Subcutaneous abdominal adipose tissue (tissue), 5 donors: ENCODE measurements around the gene PEAK3.

Source experiments
- H3K27ac ChIP-seq: one replicate; pipeline ENCODE4 v1.7.0; 2013; ENCODE audit warnings: low read depth, mild to moderate bottlenecking, inconsistent platforms, low read length, moderate library complexity
- H3K27me3 ChIP-seq, 5 donors: one replicate each; pipeline ENCODE4 v1.7.0; 2013; ENCODE audit warnings: low read length in 5 of 5, inconsistent platforms in 1 of 5; ENCODE audit not compliant: control insufficient read depth in 5 of 5, insufficient read depth in 4 of 5
- H3K36me3 ChIP-seq, 5 donors: one replicate each; pipeline ENCODE4 v1.7.0; 2013; ENCODE audit warnings: low read length in 5 of 5; ENCODE audit not compliant: control insufficient read depth in 5 of 5, insufficient read depth in 5 of 5
- H3K4me1 ChIP-seq, 5 donors: one replicate each; pipeline ENCODE4 v1.7.0; 2013; ENCODE audit warnings: low read length in 5 of 5, mild to moderate bottlenecking in 3 of 5, moderate library complexity in 1 of 5; ENCODE audit not compliant: control insufficient read depth in 5 of 5, insufficient read depth in 5 of 5
- H3K4me3 ChIP-seq, 5 donors: one replicate each; pipeline ENCODE4 v1.7.0; 2013; ENCODE audit warnings: low read length in 5 of 5, low read depth in 1 of 5
- H3K9ac ChIP-seq, 5 donors: one replicate each; pipeline ENCODE4 v1.7.0; 2013; ENCODE audit warnings: low read length in 5 of 5, mild to moderate bottlenecking in 4 of 5, moderate library complexity in 3 of 5
- H3K9me3 ChIP-seq, 5 donors: one replicate each; pipeline ENCODE4 v1.7.0; 2013; ENCODE audit warnings: low read length in 5 of 5; ENCODE audit not compliant: control insufficient read depth in 5 of 5
- donor health status: healthy.
- donor health status: healthy.
- donor health status: healthy.
- donor health status: healthy.
- donor health status: healthy.

The PEAK3 gene

GRCh38 chr19:2282062-2282861 is at the start of gene PEAK3:
PEAK3 (minus strand) TSS chr19:2282175; CDS start chr19:2280931, 1,244 bp downstream.
- H3K9me3 ChIP-seq = no peaks in the 10 kb centered on the region
- H3K36me3 ChIP-seq = peaks cover 0 to under 1% (median 0%) of the 10 kb centered on the region in 5 donors
- H3K27ac ChIP-seq = no peak within 1 kb of the TSS
- peaks cover 0 to 3% (median 0%) of the 10 kb centered on the region in 5 donors for H3K27me3 ChIP-seq
- H3K9ac ChIP-seq = peak within 1 kb of the TSS in 2 of 5 donors; percentile 41 to 58
- H3K4me1 ChIP-seq = peaks cover 0 to 15% (median 5%) of the 10 kb centered on the region in 5 donors
- peak within 1 kb of the TSS in 4 of 5 donors; percentile 22 to 56 (median 42) for H3K4me3 ChIP-seq

- Histone ChIP-seq H3K9ac (no peak overlapping the region), H3K27me3 (no peaks in the 10 kb centered on the region), H3K4me3 (no peak overlapping the region), H3K36me3 (peaks cover 0 to 3% (median 2%) of the 10 kb centered on the region in 5 donors), H3K4me1 (peaks cover 9 to 65% (median 53%) of the 10 kb centered on the region in 5 donors), H3K9me3 (no peaks in the 10 kb centered on the region), H3K27ac (no peak overlapping the region)
These were observed 48.8 kb upstream of the PEAK3 start for GRCh38 chr19:2330632-2331284.

- Histone ChIP-seq H3K27me3 (no peaks in the 10 kb centered on the region), H3K9ac (no peak overlapping the region), H3K27ac (no peak overlapping the region), H3K4me1 (peaks cover 9 to 65% (median 53%) of the 10 kb centered on the region in 5 donors), H3K4me3 (no peak overlapping the region), H3K9me3 (no peaks in the 10 kb centered on the region), H3K36me3 (peaks cover 0 to 8% (median 5%) of the 10 kb centered on the region in 5 donors)
These were observed 48.3 kb upstream of the PEAK3 start for GRCh38 chr19:2330255-2330631.

- Histone ChIP-seq H3K27me3 (no peaks in the 10 kb centered on the region), H3K4me1 (peaks cover 9 to 65% (median 53%) of the 10 kb centered on the region in 5 donors), H3K36me3 (peaks cover 0 to 14% (median 12%) of the 10 kb centered on the region in 5 donors), H3K4me3 (peak overlapping the region; percentile 72 to 97 (median 91)), H3K27ac (no peak overlapping the region), H3K9ac (peak overlapping the region; percentile 56 to 92 (median 91)), H3K9me3 (no peaks in the 10 kb centered on the region)
These were observed 47.5 kb upstream of the PEAK3 start for GRCh38 chr19:2329501-2329916.

- H3K27ac ChIP-seq = peak overlapping the region; percentile 72
- peak overlapping the region; percentile 56 to 92 (median 91) for H3K9ac ChIP-seq
- H3K36me3 ChIP-seq = peaks cover 0 to 18% (median 15%) of the 10 kb centered on the region in 5 donors
- H3K4me3 ChIP-seq = peak overlapping the region; percentile 72 to 97 (median 91)
- no peaks in the 10 kb centered on the region for H3K27me3 ChIP-seq
- peaks cover 9 to 63% (median 53%) of the 10 kb centered on the region in 5 donors for H3K4me1 ChIP-seq
- no peaks in the 10 kb centered on the region for H3K9me3 ChIP-seq
These were observed 47.1 kb upstream of the PEAK3 start for GRCh38 chr19:2329149-2329478.

GRCh38 chr19:2328401-2329148 is 46.6 kb upstream of the PEAK3 start, which contains the start of the genes LSM7 and SPPL2B:
LSM7 (minus strand) TSS chr19:2328586; CDS start chr19:2328566, 20 bp downstream.
SPPL2B (plus strand) TSS chr19:2328684; CDS start chr19:2328710, 26 bp downstream.
- Histone ChIP-seq H3K9me3 (no peaks in the 10 kb centered on the region), H3K27me3 (no peaks in the 10 kb centered on the region), H3K4me3 (peak within 1 kb of the TSS; percentile 90 to 97 (median 91)), H3K4me1 (peaks cover 9 to 57% (median 50%) of the 10 kb centered on the region in 5 donors), H3K27ac (peak within 1 kb of the TSS; percentile 72), H3K9ac (peak within 1 kb of the TSS; percentile 56 to 92 (median 91)), H3K36me3 (peaks cover 0 to 19% (median 18%) of the 10 kb centered on the region in 5 donors)

- H3K9ac ChIP-seq = peak overlapping the region; percentile 44 to 92 (median 91)
- no peaks in the 10 kb centered on the region for H3K27me3 ChIP-seq
- no peaks in the 10 kb centered on the region for H3K9me3 ChIP-seq
- peak overlapping the region; percentile 90 to 97 (median 91) for H3K4me3 ChIP-seq
- H3K4me1 ChIP-seq = peaks cover 9 to 51% (median 44%) of the 10 kb centered on the region in 5 donors
- H3K36me3 ChIP-seq = peaks cover 0 to 25% (median 19%) of the 10 kb centered on the region in 5 donors
- peak overlapping the region; percentile 72 for H3K27ac ChIP-seq
These were observed 45.9 kb upstream of the PEAK3 start for GRCh38 chr19:2327773-2328400.

- H3K27me3 ChIP-seq = no peaks in the 10 kb centered on the region
- no peak overlapping the region for H3K9ac ChIP-seq
- H3K9me3 ChIP-seq = no peaks in the 10 kb centered on the region
- H3K4me3 ChIP-seq = no peak overlapping the region
- H3K4me1 ChIP-seq = peaks cover 9 to 42% (median 35%) of the 10 kb centered on the region in 5 donors
- no peak overlapping the region for H3K27ac ChIP-seq
- peaks cover 0 to 33% (median 27%) of the 10 kb centered on the region in 5 donors for H3K36me3 ChIP-seq
These were observed 44.9 kb upstream of the PEAK3 start for GRCh38 chr19:2326699-2327360.
